Measurements from ENCODE around the gene DAG1.

DAG1 gene

GRCh38 chr3:49553692-49554632 lies 83.9 kb downstream of the DAG1 start, which contains the start of gene BSN:
Gene BSN (plus strand): TSS chr3:49554477. CDS start chr3:49554603, 126 bp downstream.
- peak within 1 kb of the TSS; percentile 58 for H3K9ac ChIP-seq (ENCODE audit: low read length)
- peak within 1 kb of the TSS; percentile 91 for H3K4me3 ChIP-seq (ENCODE audit: low read length)
- no peaks in the 10 kb centered on the region for H3K27me3 ChIP-seq (ENCODE audit: control insufficient read depth, insufficient read depth, low read length)
- H3K27ac ChIP-seq (ENCODE audit: low read depth, low read length), result peak within 1 kb of the TSS; percentile 57
- no peaks in the 10 kb centered on the region for H3K36me3 ChIP-seq (ENCODE audit: control insufficient read depth, insufficient read depth, low read length)
- H3K4me1 ChIP-seq (ENCODE audit: control insufficient read depth, insufficient read depth, low read length), result no peaks in the 10 kb centered on the region

DNA sequence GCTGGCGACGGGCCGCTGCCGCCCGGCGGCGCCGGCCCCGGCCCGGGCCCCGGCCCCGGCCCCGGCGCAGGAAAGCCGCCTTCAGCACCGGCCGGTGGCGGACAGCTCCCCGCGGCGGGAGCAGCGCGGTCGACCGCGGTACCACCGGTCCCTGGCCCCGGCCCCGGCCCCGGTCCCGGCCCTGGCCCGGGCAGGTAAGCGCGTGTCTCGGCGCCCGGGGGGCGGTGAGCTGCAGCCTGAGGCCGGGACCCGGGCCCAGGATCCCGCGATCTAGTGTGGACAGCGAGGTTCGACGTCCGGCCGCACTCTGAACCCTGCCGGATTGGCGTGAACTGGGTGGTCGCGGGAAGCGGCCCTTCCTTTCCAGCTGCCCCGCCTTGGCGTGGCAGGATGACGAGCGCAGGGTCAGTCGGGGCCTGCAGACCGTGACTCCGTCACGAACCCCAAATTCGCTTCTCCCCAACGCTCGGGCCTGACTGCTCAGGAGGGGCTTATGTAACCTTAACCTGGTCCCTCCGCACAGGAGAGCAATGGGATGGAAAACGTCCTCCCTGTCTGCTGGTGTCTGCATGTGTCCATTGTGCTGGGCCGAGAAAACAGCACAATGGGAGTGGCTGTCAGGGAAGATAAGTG lies 84.7 kb downstream of the DAG1 start:
- peak overlapping the region; percentile 54 for H3K4me3 ChIP-seq (ENCODE audit: low read length)
- no peaks in the 10 kb centered on the region for H3K27me3 ChIP-seq (ENCODE audit: control insufficient read depth, insufficient read depth, low read length)
- H3K27ac ChIP-seq (ENCODE audit: low read depth, low read length), result no peak overlapping the region
- H3K4me1 ChIP-seq (ENCODE audit: control insufficient read depth, insufficient read depth, low read length), result no peaks in the 10 kb centered on the region
- no peak overlapping the region for H3K9ac ChIP-seq (ENCODE audit: low read length)
- H3K36me3 ChIP-seq (ENCODE audit: control insufficient read depth, insufficient read depth, low read length), result no peaks in the 10 kb centered on the region

GRCh38 chr3:49556500-49557275 lies 86.6 kb downstream of the DAG1 start:
- H3K4me1 ChIP-seq (ENCODE audit: control insufficient read depth, insufficient read depth, low read length), result no peaks in the 10 kb centered on the region
- H3K36me3 ChIP-seq (ENCODE audit: control insufficient read depth, insufficient read depth, low read length), result no peaks in the 10 kb centered on the region
- no peak overlapping the region for H3K27ac ChIP-seq (ENCODE audit: low read depth, low read length)
- no peak overlapping the region for H3K9ac ChIP-seq (ENCODE audit: low read length)
- H3K4me3 ChIP-seq (ENCODE audit: low read length), result no peak overlapping the region
- no peaks in the 10 kb centered on the region for H3K27me3 ChIP-seq (ENCODE audit: control insufficient read depth, insufficient read depth, low read length)

DNA sequence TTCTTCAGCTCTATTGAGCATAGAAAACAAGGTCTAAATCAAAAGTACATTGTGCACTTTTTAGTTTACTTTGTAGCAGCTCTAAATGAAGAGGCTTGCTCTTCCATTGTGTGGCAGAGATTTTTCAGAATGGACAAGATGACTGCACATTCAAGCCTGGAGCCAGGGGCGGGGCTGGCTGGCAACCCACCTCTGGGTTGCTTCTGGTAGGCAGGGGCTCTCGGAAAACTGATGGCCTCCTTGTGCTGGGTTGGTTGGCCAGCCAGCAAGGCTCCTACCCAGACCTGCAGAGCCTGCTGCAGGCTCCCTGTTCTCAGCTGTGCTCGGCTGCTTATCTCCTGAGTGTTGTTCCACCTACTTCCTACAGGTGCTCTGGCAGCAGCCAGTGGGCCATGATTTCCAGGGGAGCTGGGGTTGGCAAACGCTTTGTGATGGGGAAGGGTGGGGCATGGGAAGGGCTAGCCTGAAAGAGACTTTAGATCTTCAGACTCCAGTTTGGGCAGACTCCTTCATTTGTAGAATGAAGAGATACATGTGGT lies 93.0 kb downstream of the DAG1 start:
- no peak overlapping the region for H3K27ac ChIP-seq (ENCODE audit: low read depth, low read length)
- no peak overlapping the region for H3K9ac ChIP-seq (ENCODE audit: low read length)
- no peak overlapping the region for H3K4me3 ChIP-seq (ENCODE audit: low read length)
- H3K27me3 ChIP-seq (ENCODE audit: control insufficient read depth, insufficient read depth, low read length), result no peaks in the 10 kb centered on the region
- no peaks in the 10 kb centered on the region for H3K4me1 ChIP-seq (ENCODE audit: control insufficient read depth, insufficient read depth, low read length)
- H3K36me3 ChIP-seq (ENCODE audit: control insufficient read depth, insufficient read depth, low read length), result no peaks in the 10 kb centered on the region

DNA sequence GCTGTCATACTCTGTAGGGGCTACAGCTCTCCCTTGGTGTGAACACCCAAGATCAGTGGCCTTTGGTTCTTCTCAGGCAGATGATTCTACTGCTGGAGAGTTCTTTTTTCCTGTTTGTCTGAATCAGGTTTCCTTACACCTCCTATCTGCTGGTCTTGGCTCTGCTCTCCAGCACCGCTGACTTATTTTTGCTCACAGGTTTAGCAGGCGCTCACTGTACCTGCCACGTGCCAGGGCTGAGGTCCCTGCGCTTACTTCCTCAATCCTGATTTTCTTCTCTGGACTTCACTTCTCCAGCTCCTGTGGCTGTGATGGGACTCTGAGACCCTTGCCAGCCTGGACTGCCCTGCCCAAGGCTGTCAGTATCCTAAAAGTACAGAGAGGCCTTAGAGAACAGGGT lies 93.7 kb downstream of the DAG1 start:
- Histone ChIP-seq H3K36me3 (ENCODE audit: control insufficient read depth, insufficient read depth, low read length) (no peaks in the 10 kb centered on the region), H3K4me1 (ENCODE audit: control insufficient read depth, insufficient read depth, low read length) (no peaks in the 10 kb centered on the region)

DNA sequence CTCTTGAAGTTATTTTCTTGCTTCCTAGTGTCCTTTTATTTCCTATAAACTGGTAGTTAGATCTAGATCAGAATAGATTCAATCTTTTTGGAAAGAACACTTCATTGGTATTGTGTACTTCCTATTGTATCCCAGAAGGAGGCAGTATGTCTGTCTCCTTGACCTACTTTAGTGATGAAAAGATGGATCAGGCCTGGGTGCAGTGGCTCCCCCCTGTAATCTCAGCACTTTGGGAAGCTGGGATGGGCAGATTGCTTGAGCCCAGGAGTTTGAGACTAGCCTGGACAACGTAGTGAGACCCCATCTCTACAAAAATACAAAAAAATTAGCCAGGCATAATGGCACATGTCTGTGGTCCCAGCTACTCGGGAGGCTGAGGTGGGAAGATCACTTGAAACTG lies 96.2 kb downstream of the DAG1 start:
- Histone ChIP-seq H3K36me3 (ENCODE audit: control insufficient read depth, insufficient read depth, low read length) (no peaks in the 10 kb centered on the region), H3K27me3 (ENCODE audit: control insufficient read depth, insufficient read depth, low read length) (no peaks in the 10 kb centered on the region), H3K27ac (ENCODE audit: low read depth, low read length) (no peak overlapping the region), H3K4me3 (ENCODE audit: low read length) (no peak overlapping the region), H3K9ac (ENCODE audit: low read length) (no peak overlapping the region), H3K4me1 (ENCODE audit: control insufficient read depth, insufficient read depth, low read length) (no peaks in the 10 kb centered on the region)

More for the DNA sequence above, 93.7 kb downstream of the DAG1 start:
- no peak overlapping the region for H3K4me3 ChIP-seq (ENCODE audit: low read length)
- H3K9ac ChIP-seq (ENCODE audit: low read length), result no peak overlapping the region
- no peak overlapping the region for H3K27ac ChIP-seq (ENCODE audit: low read depth, low read length)
- no peaks in the 10 kb centered on the region for H3K27me3 ChIP-seq (ENCODE audit: control insufficient read depth, insufficient read depth, low read length)

GRCh38 chr3:49567406-49567805 lies 97.3 kb downstream of the DAG1 start:
- Histone ChIP-seq H3K27me3 (ENCODE audit: control insufficient read depth, insufficient read depth, low read length) (no peaks in the 10 kb centered on the region), H3K36me3 (ENCODE audit: control insufficient read depth, insufficient read depth, low read length) (no peaks in the 10 kb centered on the region), H3K9ac (ENCODE audit: low read length) (no peak overlapping the region), H3K4me3 (ENCODE audit: low read length) (no peak overlapping the region), H3K4me1 (ENCODE audit: control insufficient read depth, insufficient read depth, low read length) (no peaks in the 10 kb centered on the region), H3K27ac (ENCODE audit: low read depth, low read length) (no peak overlapping the region)

DNA sequence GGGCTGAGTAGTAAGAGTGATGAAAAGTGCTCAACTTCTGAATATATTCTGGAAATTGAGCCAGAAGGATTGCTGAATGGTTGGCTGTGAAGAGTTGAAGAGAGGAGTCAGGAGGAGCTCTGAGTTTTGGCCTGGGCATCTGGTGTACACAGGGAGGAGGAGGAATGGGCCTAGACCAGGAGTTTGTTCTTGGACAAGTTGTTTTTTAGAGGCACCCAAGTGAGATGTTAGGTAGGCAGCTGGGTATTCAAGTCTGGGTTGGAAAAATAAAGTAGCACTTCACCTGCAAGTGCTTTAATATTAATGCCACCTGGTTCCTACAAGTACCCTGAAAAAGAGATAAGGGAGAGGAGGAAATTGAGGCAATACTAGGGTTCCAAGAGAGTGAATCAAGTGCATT lies 98.9 kb downstream of the DAG1 start:
- H3K27ac ChIP-seq (ENCODE audit: low read depth, low read length), result no peak overlapping the region
- no peak overlapping the region for H3K9ac ChIP-seq (ENCODE audit: low read length)
- H3K4me3 ChIP-seq (ENCODE audit: low read length), result no peak overlapping the region
- H3K27me3 ChIP-seq (ENCODE audit: control insufficient read depth, insufficient read depth, low read length), result no peaks in the 10 kb centered on the region
- H3K36me3 ChIP-seq (ENCODE audit: control insufficient read depth, insufficient read depth, low read length), result no peaks in the 10 kb centered on the region
- H3K4me1 ChIP-seq (ENCODE audit: control insufficient read depth, insufficient read depth, low read length), result no peaks in the 10 kb centered on the region

GRCh38 chr3:49570028-49570654 lies 100.1 kb downstream of the DAG1 start:
- Histone ChIP-seq H3K27me3 (ENCODE audit: control insufficient read depth, insufficient read depth, low read length) (no peaks in the 10 kb centered on the region), H3K4me1 (ENCODE audit: control insufficient read depth, insufficient read depth, low read length) (no peaks in the 10 kb centered on the region), H3K9ac (ENCODE audit: low read length) (no peak overlapping the region), H3K4me3 (ENCODE audit: low read length) (no peak overlapping the region), H3K36me3 (ENCODE audit: control insufficient read depth, insufficient read depth, low read length) (no peaks in the 10 kb centered on the region), H3K27ac (ENCODE audit: low read depth, low read length) (no peak overlapping the region)

DNA sequence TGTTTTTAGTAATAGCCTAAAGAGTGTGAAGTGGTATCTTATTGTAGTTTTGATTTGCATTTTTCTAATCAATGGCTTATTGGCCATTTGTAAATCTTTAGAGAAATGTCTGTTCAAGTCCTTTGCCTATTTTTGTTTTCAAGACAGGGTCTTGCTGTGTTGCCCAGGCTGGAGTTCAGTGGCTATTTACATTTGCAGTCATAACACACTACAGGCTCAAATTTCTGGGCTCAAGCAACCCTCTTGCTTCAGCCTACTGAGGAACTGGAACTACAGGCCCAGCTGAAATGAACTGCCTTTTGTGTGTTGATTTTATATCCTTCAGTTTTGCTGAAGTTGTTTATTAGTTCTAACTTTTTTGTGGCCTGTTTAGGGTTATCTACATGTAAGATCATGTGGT lies 112.1 kb downstream of the DAG1 start:
- no peaks in the 10 kb centered on the region for H3K36me3 ChIP-seq (ENCODE audit: control insufficient read depth, insufficient read depth, low read length)
- no peaks in the 10 kb centered on the region for H3K27me3 ChIP-seq (ENCODE audit: control insufficient read depth, insufficient read depth, low read length)
- H3K27ac ChIP-seq (ENCODE audit: low read depth, low read length), result no peak overlapping the region

More for the DNA sequence above, 112.1 kb downstream of the DAG1 start:
- Histone ChIP-seq H3K4me1 (ENCODE audit: control insufficient read depth, insufficient read depth, low read length) (no peaks in the 10 kb centered on the region), H3K9ac (ENCODE audit: low read length) (no peak overlapping the region), H3K4me3 (ENCODE audit: low read length) (no peak overlapping the region)

Measured in rectal smooth muscle tissue (tissue), 1 donor.